GM19372 (cell line): Measurements from ENCODE around the gene PHF2.

Experiments
- ATAC-seq: cut with Tn5 transposase; IDR thresholded peaks from one replicate; pipeline ENCODE4 v1.9.1; 2021; ENCODE audit warnings: mild to moderate bottlenecking, low read depth, moderate library complexity; ENCODE audit not compliant: unreplicated experiment

PHF2 gene

GRCh38 chr9:93675336-93676150, 99.2 kb downstream of the PHF2 start:
- ATAC-seq, result no peak

- no peak for ATAC-seq
Measured at GRCh38 chr9:93676310-93677047, 100.1 kb downstream of the PHF2 start.

GRCh38 chr9:93677048-93677571, 100.7 kb downstream of the PHF2 start:
- no peak for ATAC-seq

- ATAC-seq, result no peak
Measured at GRCh38 chr9:93677641-93678136, 101.3 kb downstream of the PHF2 start.

- no peak for ATAC-seq
Measured at GRCh38 chr9:93678199-93679019, 102.0 kb downstream of the PHF2 start.

- ATAC-seq, result no peak
Measured at GRCh38 chr9:93679536-93680442, 103.4 kb downstream of the PHF2 start.

GRCh38 chr9:93680443-93681268, 104.3 kb downstream of the PHF2 start:
- no peak for ATAC-seq

GRCh38 chr9:93681269-93682154, 105.1 kb downstream of the PHF2 start:
- no peak for ATAC-seq

- no peak for ATAC-seq
Measured at GRCh38 chr9:93682155-93682968, 106.0 kb downstream of the PHF2 start.

GRCh38 chr9:93683331-93684134, 107.1 kb downstream of the PHF2 start:
- no peak for ATAC-seq

- no peak for ATAC-seq
Measured at GRCh38 chr9:93684161-93684765, 107.9 kb downstream of the PHF2 start.

- no peak for ATAC-seq
Measured at GRCh38 chr9:93684806-93685543, 108.6 kb downstream of the PHF2 start.

GRCh38 chr9:93686127-93686879, 109.9 kb downstream of the PHF2 start:
- ATAC-seq, result no peak

GRCh38 chr9:93686880-93687236, 110.5 kb downstream of the PHF2 start:
- no peak for ATAC-seq
